CD4-positive, alpha-beta T cell treated with Interleukin-1 beta for 1 hour (primary cell): ENCODE data around the gene ASCL2.

Experiments
- DNase-seq, 2 donors: peaks; one replicate each; pipeline ENCODE4 v3.0.0-alpha.2; 2020 to 2022

ASCL2 gene, protein sequence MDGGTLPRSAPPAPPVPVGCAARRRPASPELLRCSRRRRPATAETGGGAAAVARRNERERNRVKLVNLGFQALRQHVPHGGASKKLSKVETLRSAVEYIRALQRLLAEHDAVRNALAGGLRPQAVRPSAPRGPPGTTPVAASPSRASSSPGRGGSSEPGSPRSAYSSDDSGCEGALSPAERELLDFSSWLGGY

DNA sequence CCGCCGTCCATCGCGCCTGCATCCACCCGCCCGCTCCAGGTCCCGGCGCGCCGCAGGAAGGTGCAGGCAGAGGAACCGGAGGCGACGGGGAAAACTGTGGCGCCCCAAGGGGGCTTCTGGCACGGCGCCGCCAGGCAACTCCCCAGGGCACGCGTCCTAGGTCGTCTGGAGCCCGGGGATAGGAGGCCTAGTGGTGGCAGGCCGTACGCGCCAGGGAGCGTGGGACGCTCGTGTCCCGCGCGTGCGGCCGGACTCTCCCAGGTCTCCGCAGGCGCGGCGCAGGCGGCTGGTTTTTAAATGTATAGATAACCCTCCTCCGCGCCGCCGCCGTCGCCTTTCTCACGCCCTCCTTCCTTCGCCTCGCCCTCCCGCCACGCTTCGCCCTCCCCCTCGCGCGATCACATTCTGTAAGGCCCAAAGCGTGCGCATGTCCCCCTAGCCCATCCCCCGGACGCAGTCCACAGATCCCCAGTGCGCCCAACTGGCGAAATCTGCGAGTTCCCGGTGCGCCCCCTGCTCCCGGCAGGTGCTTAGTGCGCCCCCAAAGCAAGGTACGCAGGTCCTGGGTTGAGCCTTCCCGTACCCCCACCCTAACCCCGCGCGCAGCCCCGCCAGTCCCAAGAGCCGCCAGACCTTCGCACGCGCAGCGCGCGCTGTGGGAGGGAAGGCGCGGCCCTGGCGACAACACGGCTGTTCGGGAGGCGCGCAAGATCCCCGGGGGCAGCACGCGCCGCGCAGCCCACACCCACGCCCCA, at the start of gene ASCL2:
ASCL2 (minus strand) TSS at position 267 of the 755 bp plus-strand sequence; CDS start at position 11, 256 bp downstream.
- no peak for DNase-seq

DNA sequence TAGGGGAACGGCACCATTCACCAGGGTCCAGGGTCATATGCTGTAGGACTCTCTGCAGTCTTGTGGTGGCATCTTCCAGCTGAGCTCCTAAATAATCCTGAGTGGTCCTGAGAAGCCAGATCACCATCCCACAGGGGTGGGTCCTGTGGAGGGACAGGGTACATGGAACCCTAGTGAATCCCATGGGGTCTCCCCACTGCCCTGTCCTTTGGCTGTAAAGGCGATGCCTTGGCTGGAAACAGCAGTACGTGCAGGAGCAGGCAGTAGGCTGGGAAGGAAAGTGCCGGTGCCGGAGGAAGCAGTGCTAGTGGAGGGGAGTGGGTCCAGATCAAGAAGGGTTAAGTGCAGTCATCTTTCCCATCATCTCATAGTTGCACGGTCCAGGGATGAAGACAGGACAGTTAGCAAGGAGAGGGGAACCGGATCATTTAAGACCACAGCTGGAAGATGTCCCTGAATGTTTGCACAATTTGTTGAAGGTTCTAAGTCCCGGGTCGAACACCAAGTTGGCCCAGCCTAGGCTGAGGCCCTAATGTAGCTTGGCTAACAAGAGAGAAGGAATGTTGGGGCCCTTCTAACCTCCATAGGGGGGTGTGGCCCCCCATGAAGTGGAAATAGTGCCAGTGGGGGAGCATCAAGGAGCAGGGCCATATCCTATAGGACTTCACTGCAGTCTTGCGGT, 49.5 kb upstream of the ASCL2 start:
- no peak for DNase-seq

- no peak for DNase-seq
These were observed 48.3 kb upstream of the ASCL2 start for GRCh38 chr11:2318707-2319106.

- DNase-seq, result no peak
These were observed 47.7 kb upstream of the ASCL2 start for GRCh38 chr11:2318123-2318522.

DNA sequence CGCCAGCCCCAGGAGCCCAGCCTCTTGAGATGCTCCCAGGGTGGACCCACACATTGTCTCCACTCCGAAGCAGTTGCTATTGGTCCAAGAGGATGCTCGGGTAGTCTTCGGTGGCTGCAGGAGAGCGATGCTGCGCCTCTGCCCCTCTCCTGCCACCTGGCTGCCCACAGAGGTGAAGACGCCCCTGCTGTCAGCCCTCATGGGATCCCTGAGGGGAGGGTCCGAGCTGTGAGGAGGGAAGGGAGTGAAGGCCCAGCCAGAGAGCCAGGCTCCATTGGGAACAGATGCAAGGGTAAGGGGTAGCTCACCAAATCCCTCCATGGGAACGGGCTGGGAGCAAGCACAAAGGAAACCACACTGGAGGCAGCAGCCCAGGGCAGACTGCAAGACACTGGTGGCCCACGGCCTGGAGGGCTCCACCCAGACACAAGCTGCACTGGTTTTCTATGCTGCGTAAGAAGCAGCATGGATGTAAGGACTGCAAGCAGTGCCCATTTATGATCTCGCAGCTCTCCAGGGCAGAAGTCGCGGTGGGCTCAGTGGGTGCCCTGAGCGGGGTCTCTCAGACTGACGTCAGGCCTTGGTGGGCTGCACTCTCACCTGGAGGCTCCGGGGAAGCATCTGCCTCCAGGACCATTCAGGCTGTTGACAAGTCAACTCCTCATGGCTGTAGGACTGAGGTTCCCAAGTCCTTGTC, 47.1 kb upstream of the ASCL2 start:
- DNase-seq, result no peak

DNA sequence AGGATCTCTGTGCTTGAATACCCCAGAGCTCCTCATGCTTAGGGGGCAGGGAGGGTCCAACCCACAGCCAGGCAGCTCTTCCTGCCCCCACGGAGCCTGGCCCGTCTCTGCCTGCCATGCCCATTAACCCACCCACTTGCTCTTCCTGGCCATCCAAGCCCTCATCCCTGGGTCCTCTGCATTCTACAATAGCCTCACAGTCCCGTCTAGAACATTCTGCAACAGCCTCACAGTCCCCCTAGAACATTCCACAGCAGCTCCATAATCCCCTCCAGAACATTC, 46.5 kb upstream of the ASCL2 start:
- no peak for DNase-seq

DNA sequence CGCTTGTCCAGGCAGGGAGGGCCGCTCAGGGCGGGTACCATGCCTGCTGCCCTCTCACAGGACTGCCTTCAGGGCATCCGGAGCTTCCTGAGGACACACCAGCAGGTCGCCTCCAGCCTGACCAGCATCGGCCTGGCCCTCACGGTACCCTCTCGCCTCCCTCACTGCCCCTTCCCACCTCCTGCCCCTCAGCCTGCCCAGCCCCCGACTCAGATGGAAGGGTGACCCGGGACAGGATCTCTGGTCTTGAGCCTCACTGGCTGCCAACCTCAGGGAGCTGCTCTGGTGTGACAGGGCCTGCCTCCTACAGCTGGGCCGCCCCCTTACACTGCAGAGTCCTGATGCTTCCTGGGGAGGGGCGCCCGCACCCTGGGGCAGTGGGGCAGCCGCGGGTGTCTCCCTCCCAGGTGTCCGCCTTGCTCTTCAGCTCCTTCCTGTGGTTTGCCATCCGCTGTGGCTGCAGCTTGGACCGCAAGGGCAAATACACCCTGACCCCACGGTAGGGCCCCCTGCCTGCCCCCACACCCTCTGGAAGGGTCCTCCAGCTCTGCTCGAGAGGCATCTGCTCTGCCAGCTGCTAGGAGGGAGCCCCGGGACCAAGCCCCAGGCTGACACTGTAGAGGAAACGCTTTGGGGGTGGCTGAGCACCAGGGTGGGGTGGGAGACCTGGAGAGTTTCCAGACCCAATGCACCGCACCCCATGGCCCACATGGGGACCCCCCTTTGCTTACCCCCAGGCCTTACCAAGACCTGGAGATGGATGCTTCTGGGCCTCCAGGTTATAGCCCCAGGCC, 46.0 kb upstream of the ASCL2 start:
- DNase-seq, result no peak

GRCh38 chr11:2315395-2316168, 45.2 kb upstream of the ASCL2 start:
- no peak for DNase-seq

DNA sequence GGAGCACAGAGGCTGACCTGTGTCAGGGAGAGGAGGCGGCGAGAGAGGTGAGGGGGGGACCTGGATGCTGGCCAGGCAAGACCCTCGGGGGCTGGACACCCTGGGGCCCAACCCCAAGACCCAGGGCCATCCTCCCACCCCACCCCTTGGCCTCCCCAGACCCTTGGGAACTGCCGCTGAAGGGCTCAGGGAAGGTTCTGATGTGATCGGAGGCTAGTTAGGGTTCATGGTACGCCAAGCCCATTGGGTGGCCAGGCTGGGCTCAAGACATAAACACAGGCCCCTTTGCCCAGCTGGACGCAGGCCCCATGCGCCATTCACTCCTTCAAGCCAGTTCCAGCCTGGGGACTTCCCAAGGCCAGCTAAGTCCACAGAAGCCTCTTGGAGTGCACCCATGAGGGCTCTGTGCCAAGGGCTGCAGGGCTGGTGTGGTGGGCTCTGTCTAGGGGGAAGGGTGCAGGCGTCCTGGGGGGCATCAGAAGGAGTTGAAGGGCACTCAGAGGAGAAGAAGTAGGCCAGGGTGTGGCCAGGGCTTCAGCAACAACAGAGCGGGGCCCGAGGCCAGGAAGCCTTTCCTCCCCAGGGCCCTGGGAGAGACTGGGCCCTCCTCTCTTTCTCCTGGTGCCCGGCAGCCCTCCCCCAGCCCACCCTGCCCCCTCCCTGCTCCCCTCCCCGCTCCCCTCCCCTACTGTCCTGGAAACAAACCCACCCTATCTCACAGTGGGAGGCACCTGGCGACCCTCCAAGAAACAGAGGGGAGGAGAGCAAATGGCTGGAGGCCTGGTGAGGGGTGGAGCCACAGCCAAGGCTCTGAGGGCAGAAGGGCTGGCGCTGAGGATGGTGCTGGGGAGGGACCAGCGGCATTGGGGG, 44.4 kb upstream of the ASCL2 start:
- DNase-seq, result no peak

- no peak for DNase-seq
These were observed 43.7 kb upstream of the ASCL2 start for GRCh38 chr11:2314136-2314524.

GRCh38 chr11:2313051-2313951, 42.9 kb upstream of the ASCL2 start:
- DNase-seq, result no peak

- no peak for DNase-seq
These were observed 42.0 kb upstream of the ASCL2 start for GRCh38 chr11:2312232-2313042.

DNA sequence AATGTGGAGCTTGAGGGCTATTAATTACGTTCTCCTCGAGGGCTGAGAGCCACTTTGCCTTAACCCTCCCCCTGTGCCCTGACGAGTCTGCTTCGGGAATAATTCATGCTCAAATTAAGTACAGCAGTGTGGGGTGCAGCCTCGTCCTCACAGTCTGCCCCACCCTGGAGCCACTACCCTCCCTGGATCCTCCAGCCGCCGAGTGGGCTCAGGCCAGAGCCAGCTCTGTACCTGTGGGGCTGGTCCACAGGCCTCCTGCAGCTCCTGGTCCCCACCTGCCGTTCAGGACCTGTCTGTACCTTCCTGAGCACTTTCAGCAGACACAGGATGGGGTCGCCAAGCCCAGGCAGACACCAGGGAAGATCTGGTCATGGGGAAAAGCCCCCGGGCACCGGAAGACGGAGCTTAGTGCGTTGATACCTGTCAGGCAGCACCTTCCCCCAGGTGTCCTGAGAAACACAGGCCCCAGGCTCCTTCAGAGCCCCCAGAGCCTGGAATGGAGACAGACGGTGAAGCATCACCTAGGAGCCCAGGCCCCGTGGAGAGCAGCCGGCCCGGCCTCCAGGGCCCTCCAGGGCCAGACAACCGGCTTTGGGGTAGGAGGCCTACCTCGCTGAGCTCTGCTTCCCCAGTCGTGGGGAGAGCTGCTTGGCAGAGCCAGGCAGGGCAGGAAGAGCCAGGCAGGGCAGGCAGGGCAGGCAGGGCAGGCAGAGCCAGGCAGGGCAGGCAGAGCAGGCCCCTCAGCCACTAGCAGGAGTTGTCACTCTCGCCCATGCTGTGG, 41.2 kb upstream of the ASCL2 start:
- no peak for DNase-seq

DNA sequence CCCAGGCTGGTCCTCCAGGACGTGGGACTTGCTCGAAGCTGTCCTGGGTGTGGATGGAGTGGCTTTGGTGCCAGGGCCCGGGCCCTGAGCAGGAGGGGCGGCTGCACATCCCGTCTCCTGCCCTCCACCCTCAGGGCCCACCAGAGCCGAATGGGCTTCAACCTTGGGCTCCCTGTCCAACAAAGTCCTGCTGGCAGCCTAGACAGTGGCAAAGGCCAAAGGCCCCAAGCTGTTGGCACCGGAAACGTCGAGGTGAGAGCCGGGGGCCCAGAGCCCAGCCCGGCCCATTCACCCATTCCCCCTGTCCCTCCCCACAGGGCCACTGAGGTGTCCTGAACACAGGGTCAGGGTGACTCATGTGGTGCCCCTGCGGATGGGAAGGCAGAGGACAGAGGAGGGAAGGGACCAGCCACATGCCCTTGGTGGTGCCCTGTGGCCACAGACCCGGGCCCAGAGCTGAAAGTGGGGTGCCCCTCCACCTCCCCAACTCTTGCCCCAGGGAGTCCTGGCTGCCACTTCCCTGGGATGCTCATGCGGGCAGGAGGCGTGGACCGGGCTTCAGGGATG, 40.5 kb upstream of the ASCL2 start:
- DNase-seq, result no peak

- DNase-seq, result no peak
These were observed 39.8 kb upstream of the ASCL2 start for GRCh38 chr11:2310073-2310785.

- no peak for DNase-seq
These were observed 39.1 kb upstream of the ASCL2 start for GRCh38 chr11:2309251-2310072.
